NT2/D1 (cell line): ENCODE data around the gene RPS23.

Experiments used
- SUZ12 ChIP-seq: IDR thresholded peaks from 2 replicates; pipeline ENCODE4 v1.6.1; 2011; ENCODE audit not compliant: insufficient read length, insufficient read depth; ENCODE audit errors: extremely low read depth
- YY1 ChIP-seq: IDR thresholded peaks from 2 replicates; pipeline ENCODE4 v1.6.1; 2011; ENCODE audit not compliant: insufficient read length, insufficient read depth
- ZNF274 ChIP-seq: IDR thresholded peaks from 2 replicates; pipeline ENCODE4 v1.6.1; 2011; ENCODE audit warnings: mild to moderate bottlenecking, low read depth, low read length

GRCh38 chr5:82307451-82307850 lies 29.3 kb upstream of the RPS23 start:
- TF ChIP-seq ZNF274 (no peak), YY1 (no peak), SUZ12 (no peak)
